ACC112 (cell line): ENCODE results near the gene PGLYRP2.

Source experiments
- H2AFZ ChIP-seq: fragments of 200-600 bp; sonication (generic); one replicate; pipeline ENCODE4 v1.6.0; 2017; ENCODE audit warnings: antibody characterized with exemption, low read length; ENCODE audit not compliant: unreplicated experiment
- H3K27ac ChIP-seq: fragments of 200-600 bp; sonication (generic); 2 replicates; pipeline ENCODE4 v1.5.1; 2014; ENCODE audit warnings: low read depth, mild to moderate bottlenecking, antibody characterized with exemption, low read length, moderate library complexity
- H3K27me3 ChIP-seq: fragments of 200-600 bp; sonication (generic); 2 replicates; pipeline ENCODE4 v1.6.1; 2014; ENCODE audit warnings: mild to moderate bottlenecking, antibody characterized with exemption, low read length, moderate library complexity, mixed read lengths; ENCODE audit not compliant: insufficient read depth
- H3K36me3 ChIP-seq: fragments of 200-600 bp; sonication (generic); 2 replicates; pipeline ENCODE4 v1.6.1; 2016; ENCODE audit warnings: mild to moderate bottlenecking, antibody characterized with exemption, low read length, moderate library complexity, mixed read lengths; ENCODE audit not compliant: insufficient read depth
- H3K4me1 ChIP-seq: fragments of 200-600 bp; sonication (generic); one replicate; pipeline ENCODE4 v1.6.1; 2016; ENCODE audit warnings: low read length, mixed read lengths; ENCODE audit not compliant: insufficient read depth, unreplicated experiment, control insufficient read depth
- H3K4me3 ChIP-seq: fragments of 200-600 bp; sonication (generic); 2 replicates; pipeline ENCODE4 v1.5.1; 2014; ENCODE audit warnings: mild to moderate bottlenecking, low read depth, low read length
- H3K79me2 ChIP-seq: fragments of 200-600 bp; sonication (generic); one replicate; pipeline ENCODE4 v1.6.0; 2016; ENCODE audit warnings: low read length; ENCODE audit not compliant: control insufficient read depth, unreplicated experiment, insufficient read depth

Gene PGLYRP2

DNA sequence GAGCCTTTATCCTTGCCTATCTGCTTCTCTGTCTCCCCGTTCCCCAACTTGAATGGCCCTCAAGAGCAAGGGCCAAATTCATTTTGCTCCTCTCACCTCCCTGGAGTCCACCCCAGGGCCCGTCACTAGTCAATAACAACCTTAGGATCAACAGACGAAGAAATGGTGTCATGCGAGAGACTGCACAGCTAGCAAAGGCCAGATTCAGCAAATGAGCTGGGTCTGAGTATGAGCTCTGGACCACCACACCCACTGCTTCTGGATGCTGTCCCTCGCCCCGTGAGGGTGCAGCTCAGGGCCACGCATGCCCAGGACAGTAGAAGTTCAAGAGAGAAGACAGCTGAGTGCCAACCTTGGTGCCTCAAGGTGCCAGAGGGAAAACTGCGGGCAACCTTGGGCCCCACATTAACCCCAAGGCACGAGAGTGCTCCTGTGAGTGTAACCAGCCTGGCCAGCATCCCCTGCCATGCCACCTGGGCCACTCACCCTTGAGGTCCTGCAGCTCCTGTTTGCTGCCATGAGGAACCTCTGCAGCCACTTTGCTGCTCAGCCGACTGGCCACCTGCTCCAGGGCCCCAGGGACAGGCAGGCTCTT, 48.7 kb downstream of the PGLYRP2 start:
- Histone ChIP-seq H3K27ac (no peak overlapping the region), H3K4me3 (peak overlapping the region; percentile 83; the same call in 1 of the 2 replicates), H3K36me3 (peaks cover 12% of the 10 kb centered on the region; the same call in 1 of the 2 replicates), H3K27me3 (no peaks in the 10 kb centered on the region), H3K4me1 (peaks cover 3% of the 10 kb centered on the region), H3K79me2 (peaks cover 36% of the 10 kb centered on the region), H2AFZ (no peak overlapping the region)

DNA sequence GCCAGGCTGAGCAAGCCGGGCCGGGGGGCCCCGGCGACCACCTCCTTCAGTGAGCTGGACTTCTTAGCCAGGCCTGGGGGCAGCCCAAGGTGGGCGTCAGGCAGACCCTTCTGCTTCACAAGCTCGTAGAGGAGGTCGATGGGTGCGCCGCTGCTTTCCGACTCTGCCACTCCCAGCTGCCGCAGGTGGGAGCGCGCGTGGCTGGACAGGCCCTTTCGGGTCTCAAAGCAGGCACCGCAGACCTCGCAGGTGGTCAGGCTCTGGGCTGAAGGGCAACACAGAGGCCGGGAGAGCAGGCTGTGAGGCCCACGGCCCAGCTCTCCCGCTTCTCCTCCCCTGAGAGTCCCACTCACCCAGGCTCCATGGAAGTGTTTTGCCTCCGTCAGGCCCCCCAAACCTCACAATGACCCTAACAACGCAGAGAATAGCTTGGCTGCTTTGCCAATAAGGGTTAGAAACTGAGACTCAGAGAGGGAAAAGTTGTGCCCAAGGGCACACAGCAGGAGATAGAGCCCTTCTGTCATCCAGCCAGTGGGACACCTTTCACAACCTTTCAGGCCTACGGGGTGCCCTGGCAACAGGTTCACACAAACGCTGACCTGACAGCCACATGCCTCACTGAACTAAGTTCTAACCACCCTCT, 49.4 kb downstream of the PGLYRP2 start:
- Histone ChIP-seq H3K27me3 (no peaks in the 10 kb centered on the region), H2AFZ (no peak overlapping the region), H3K79me2 (peaks cover 36% of the 10 kb centered on the region), H3K36me3 (peaks cover 12% of the 10 kb centered on the region; the same call in 1 of the 2 replicates), H3K27ac (no peak overlapping the region), H3K4me3 (no peak overlapping the region; the same call in 1 of the 2 replicates), H3K4me1 (peaks cover 3% of the 10 kb centered on the region)

DNA sequence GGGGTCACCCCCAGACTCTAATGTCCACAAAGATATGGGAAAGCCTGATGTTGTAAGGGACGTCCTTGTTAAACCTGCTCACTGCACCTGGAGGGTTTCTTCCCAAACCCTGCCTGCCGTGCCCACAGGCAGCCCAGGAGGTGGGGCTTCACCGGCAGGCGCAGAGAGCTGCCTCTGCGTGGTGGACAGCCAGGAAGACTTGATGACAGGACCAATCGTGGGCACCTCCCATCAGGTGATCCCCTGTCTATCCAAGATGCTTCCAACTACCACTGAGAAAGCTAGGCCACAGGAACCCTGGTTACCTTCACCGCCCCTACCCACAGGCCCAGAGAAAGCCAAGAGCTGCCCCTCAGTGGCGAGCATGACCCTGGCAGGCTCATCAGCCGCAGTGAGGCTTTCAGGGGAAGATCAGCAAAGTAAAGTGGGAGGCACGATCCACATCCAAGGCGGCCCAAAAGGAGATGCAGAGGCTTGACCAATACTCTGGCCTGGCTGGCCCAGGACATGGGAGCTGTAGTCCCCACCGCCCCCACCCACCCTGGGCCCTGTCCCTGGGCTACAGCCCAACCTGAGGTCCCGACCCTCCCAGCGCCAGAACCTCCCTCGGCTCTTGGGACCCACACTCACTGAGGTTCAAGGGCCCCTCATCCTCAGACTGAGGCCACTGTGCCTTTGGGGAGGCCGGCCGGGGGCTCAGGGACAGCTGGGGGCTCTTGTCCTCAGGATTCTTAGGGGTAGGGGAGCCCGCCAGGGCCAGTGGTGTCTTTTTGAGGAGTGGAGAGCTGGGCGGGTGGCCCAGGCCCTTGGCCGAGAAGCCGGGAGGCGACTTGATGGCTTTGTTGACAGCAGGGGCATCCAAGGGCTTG, 50.1 kb downstream of the PGLYRP2 start:
- Histone ChIP-seq H3K4me1 (peaks cover 3% of the 10 kb centered on the region), H3K79me2 (peaks cover 36% of the 10 kb centered on the region), H3K4me3 (no peak overlapping the region), H3K27me3 (no peaks in the 10 kb centered on the region), H3K36me3 (peaks cover 18% of the 10 kb centered on the region; the same call in 1 of the 2 replicates), H2AFZ (no peak overlapping the region), H3K27ac (no peak overlapping the region)

DNA sequence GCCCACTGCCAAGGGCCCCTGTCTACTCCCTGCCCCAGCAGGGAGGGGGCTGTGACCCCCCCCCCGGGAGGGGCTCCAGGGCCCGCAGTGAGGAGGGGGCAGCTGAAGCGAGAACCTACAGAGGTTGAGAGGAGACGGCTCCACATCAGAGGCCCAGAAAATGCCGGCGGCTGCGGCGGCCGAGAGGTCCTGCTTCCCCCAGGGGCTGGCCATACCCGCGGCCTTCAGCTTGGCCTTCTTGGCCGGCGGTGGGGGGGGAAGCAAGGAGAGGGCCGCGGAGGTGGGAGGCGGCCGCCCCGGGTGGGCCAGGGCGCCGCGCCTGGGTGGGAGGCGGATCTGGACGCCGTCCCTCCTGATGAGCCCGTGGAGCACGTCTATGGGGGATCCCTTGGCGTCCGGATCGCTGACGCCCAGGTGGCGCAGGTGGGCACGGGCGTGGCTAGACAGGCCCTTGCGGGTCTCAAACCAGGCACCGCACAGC, 51.3 kb downstream of the PGLYRP2 start:
- H3K36me3 ChIP-seq = peaks cover 29% of the 10 kb centered on the region; the same call in 1 of the 2 replicates
- no peak overlapping the region for H3K4me3 ChIP-seq
- H2AFZ ChIP-seq = no peak overlapping the region
- H3K27me3 ChIP-seq = no peaks in the 10 kb centered on the region
- no peak overlapping the region for H3K27ac ChIP-seq
- H3K79me2 ChIP-seq = peaks cover 36% of the 10 kb centered on the region
- peaks cover 3% of the 10 kb centered on the region for H3K4me1 ChIP-seq

DNA sequence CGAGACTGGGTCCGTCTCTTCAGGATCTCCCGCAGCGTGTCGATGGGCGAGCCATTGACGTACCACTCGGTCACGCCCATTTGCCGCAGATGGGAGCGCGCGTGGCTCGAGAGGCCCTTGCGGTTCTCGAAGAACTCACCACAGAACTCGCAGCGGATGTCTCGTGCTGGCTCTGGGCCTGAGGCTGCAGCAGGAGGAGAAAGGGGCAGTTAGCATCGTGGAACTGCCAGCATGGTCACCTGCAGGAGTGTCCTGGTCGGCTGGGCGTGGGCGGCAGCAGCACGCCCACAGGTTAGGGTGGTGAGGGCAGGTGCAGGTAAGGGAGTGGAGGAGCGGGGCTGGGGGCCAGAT, 52.0 kb downstream of the PGLYRP2 start:
- Histone ChIP-seq H2AFZ (no peak overlapping the region), H3K79me2 (peaks cover 36% of the 10 kb centered on the region), H3K4me1 (peaks cover 3% of the 10 kb centered on the region), H3K4me3 (no peak overlapping the region), H3K27ac (no peak overlapping the region), H3K27me3 (no peaks in the 10 kb centered on the region), H3K36me3 (peaks cover 31% of the 10 kb centered on the region; the same call in 1 of the 2 replicates)

DNA sequence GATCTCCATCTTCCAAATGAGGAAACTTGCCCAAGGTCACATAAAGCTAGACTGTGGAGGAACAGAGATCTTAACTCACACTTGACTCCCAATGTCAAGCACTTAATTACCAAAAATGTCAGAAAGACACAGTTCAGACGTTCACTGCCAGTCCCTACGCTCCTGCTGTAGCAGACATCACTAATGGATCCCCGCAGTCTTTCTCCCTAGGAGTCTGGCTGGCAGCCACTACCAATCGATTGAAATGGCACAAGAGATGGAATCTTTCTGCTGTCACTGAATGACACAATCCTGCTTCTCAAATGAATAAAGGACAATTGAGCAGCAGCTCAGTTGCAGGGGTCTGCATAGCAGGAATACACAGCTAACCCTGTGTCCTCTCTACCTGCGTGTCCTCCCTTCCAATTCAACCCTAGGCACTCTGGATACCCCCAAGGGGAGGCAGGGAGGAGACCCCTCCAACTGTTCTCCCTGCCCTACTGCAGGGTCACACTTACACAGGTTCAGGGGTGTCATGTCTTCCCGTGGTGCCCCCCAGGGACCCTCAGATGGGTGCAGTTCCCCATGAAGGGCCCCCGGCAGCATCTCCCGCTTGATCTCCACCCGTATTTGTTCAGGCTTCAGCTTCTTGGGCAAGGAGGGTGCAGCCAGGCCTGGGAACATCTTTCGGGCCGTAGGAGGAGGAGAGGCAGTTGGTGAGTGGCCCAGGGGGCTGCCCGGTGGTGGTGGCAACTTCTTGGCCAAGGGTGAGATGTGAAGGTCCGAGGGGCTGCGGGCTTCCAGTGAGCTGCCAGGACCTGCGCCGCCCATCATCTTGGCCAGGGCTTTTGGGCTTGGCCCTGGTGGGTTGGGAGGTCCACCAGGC, 52.6 kb downstream of the PGLYRP2 start:
- no peak overlapping the region for H3K4me3 ChIP-seq
- peaks cover 30% of the 10 kb centered on the region for H3K79me2 ChIP-seq
- H3K27me3 ChIP-seq = no peaks in the 10 kb centered on the region
- no peak overlapping the region for H3K27ac ChIP-seq
- no peak overlapping the region for H2AFZ ChIP-seq
- peaks cover 3% of the 10 kb centered on the region for H3K4me1 ChIP-seq
- peaks cover 31% of the 10 kb centered on the region; the same call in 1 of the 2 replicates for H3K36me3 ChIP-seq

DNA sequence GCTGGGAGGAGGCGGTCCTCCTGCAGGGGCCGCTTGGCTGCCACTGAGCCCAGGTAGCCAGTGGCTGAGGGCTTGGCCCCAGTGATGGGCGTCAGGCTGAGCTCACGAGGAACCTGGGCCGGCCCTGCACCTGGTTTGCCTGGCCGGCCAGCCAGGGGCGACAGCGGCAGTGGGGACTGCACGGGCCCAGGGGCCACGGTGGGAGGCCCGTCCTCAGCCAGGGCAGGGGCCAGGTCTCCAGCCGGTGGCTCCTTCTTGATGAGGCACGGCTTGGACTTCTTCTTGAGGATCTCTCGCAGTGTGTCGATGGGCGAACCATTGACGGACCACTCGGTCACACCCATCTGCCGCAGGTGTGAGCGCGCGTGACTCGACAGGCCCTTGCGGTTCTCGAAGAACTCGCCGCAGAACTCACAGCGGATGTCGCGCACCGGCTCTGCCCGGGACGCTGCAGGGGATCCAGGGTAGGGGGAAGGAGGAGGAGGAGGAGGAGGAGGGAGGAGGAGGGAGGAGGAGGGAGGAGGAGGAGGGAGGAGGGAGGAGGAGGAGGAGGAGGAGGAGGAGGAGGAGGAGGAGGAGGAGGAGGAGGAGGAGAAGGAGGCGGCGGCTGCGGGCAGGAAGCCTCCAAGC, 53.9 kb downstream of the PGLYRP2 start:
- Histone ChIP-seq H3K36me3 (peaks cover 31% of the 10 kb centered on the region; the same call in 1 of the 2 replicates), H3K4me1 (no peaks in the 10 kb centered on the region), H3K27ac (no peak overlapping the region), H3K4me3 (no peak overlapping the region), H3K27me3 (no peaks in the 10 kb centered on the region), H2AFZ (no peak overlapping the region), H3K79me2 (peaks cover 17% of the 10 kb centered on the region)

DNA sequence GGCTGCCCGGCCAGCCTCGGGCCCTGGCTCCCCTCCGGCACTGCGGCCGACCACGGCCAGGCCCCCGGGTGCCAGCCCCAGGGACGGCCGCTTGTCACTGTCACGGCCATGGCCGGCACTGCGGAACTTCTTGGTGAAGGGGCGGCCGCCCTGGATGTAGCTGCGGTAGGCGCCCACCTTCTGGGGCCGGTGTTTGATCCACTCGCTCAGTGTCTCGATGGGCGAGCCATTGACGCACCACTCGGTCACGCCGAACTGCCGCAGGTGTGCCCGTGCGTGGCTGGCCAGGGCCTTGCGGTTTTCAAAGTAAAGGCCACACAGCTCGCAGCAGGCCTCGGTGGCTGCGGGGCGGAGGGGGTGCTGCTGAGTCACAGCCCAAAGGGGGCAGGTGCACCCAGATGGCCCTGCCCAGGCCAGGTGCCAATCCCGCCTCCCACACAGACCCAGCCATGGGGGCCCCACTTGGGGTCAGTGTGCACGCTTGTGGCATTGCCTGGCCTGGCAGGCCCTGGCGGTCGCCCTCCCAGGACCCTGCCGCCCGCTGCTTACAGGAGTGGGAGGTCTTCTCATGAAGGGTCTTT, 54.5 kb downstream of the PGLYRP2 start:
- Histone ChIP-seq H3K4me1 (no peaks in the 10 kb centered on the region), H2AFZ (no peak overlapping the region), H3K27ac (no peak overlapping the region), H3K79me2 (peaks cover 11% of the 10 kb centered on the region), H3K4me3 (no peak overlapping the region), H3K36me3 (peaks cover 31% of the 10 kb centered on the region; the same call in 1 of the 2 replicates), H3K27me3 (no peaks in the 10 kb centered on the region)

DNA sequence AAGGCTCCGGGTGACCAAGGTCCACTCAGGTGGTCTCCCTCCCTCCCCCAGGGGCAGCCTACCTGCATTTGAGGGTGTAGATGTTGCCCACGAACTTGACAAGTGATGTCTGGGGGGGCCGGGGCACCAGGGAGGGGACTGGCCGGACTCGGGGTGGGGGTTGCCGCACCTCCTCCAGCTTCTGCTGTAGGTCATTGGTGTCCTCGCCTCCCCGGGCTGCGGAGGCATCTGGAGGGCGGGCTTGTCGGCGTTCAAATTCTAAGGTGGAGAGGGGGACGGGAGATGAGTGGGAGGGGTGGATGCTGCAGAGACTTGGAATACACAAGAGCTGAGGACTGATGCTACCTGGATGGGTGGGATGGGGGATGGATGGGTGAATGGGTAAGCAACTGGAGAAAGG, 55.2 kb downstream of the PGLYRP2 start:
- no peaks in the 10 kb centered on the region for H3K27me3 ChIP-seq
- no peak overlapping the region for H3K27ac ChIP-seq
- no peak overlapping the region for H2AFZ ChIP-seq
- H3K4me1 ChIP-seq = no peaks in the 10 kb centered on the region
- H3K79me2 ChIP-seq = peaks cover 5% of the 10 kb centered on the region
- peaks cover 31% of the 10 kb centered on the region; the same call in 1 of the 2 replicates for H3K36me3 ChIP-seq
- no peak overlapping the region for H3K4me3 ChIP-seq
